Right lung (tissue), 5 donors: ENCODE results near the gene ENOPH1. TPM values are rescaled to one million over a fixed set of nuclear protein-coding genes. Genes with fewer than 3 reads are reported as not detected.
"Not testable (repeated sequence)": the region's sequence is repeated elsewhere in the genome, so short reads cannot be mapped to it uniquely, and the experiment has no call there.

ENCODE experiments used
- DNase-seq, 2 donors: peaks; one replicate each; pipeline ENCODE4 v3.0.0-alpha.2; 2013
- polyA plus RNA-seq, 5 donors: library from polyadenylated mRNA; unstranded; fragments of 120-200 nt; gene quantifications; one replicate each; pipeline versions ENCODE4 v1.2.1 to v1.2.3, GENCODE V29; 2013; ENCODE audit warnings: inconsistent platforms in 1 of 5, low replicate concordance in 1 of 5; ENCODE audit not compliant: insufficient read length in 5 of 5, insufficient read depth in 1 of 5

Gene ENOPH1
- polyA plus RNA-seq, 5 donors: 47.4 to 64.6 (median 59.0) TPM

- DNase-seq: no peak
Observed at GRCh38 chr4:82463221-82463620, 32.8 kb downstream of the ENOPH1 start.

GRCh38 chr4:82467471-82467870, 37.1 kb downstream of the ENOPH1 start:
- no peak for DNase-seq

GRCh38 chr4:82469791-82470345, 39.5 kb downstream of the ENOPH1 start:
- no peak for DNase-seq

- DNase-seq: not testable (repeated sequence)
Observed at GRCh38 chr4:82473080-82473479, 42.7 kb downstream of the ENOPH1 start.

DNA sequence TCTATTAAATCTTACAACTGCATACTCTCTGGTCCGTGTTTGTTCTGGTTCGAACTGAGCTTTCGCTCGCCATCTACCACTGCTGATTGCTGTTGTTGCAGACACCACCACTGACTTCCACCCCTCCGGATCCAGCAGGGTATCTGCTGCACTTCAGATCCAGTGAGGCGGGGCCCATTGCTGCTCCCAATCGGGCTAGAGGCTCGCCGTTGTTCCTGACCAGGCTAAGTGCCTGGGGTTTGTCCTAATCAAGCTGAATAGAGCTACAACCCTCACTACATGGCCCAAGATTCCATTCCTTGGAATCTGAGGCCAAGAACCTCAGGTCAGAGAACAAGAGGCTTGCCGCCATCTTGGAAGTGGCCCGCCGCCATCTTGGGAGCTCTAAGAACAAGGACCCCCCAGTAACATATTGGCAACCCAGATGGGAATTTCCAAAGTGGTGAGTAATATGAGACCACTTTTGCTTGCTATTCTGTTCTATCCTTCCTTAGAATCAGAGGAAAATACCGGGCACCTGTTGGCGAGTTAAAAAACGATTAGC, 43.3 kb downstream of the ENOPH1 start:
- DNase-seq: no peak

- not testable (repeated sequence) for DNase-seq
Observed at GRCh38 chr4:82475931-82476330, 45.5 kb downstream of the ENOPH1 start.

DNA sequence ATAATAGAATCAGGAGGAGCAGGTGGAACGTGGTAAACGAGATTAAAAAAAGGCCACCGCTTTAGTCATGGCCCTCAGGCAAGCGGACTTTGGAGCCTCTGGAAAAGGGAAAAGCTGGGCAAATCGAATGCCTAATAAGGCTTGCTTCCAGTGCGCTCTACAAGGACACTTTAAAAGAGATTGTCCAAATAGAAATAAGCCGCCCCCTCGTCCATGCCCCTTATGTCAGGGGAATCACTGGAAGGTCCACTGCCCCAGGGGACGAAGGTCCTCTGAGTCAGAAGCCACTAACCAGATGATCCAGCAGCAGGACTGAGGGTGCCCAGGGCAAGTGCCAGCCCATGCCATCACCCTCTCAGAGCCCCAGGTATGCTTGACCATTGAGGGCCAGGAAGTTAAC, 47.1 kb downstream of the ENOPH1 start:
- not testable (repeated sequence) for DNase-seq

GRCh38 chr4:82479562-82479961, 49.2 kb downstream of the ENOPH1 start:
- DNase-seq: no peak

DNA sequence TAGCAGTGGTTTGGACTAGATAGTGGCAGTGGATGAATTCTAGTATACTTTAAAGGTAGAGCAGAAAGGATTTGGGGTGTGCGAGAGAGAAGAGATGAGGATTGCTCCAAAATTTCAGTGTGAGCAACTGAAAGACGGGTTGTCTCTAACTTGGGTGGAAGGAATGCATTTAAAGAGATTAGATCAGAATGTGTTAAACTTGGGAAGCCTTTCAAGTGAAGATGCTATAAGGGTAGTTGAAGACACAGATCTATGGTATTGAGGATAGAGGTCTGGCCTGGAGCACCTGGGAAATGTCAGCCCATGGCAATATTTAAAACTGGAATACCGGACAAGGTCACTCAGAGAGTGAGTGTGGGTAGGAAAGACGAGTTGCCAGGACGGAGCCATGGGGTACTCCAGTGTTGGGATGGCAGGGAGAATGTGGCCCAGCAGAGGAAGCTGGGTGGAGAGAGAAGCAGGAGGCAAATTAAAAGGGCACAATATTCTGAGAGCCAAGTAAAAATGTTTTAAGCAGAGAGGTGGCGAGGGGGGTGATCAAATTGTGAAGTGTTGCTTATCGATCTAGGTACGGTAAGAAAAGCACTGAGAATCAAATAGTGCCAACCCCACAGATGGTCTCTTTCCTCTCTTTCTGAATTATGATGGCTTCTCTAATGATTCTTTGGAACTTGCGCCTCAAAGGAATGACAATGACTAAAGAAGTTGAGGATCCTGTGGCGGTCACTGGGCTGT, 50.5 kb downstream of the ENOPH1 start:
- DNase-seq: no peak

DNA sequence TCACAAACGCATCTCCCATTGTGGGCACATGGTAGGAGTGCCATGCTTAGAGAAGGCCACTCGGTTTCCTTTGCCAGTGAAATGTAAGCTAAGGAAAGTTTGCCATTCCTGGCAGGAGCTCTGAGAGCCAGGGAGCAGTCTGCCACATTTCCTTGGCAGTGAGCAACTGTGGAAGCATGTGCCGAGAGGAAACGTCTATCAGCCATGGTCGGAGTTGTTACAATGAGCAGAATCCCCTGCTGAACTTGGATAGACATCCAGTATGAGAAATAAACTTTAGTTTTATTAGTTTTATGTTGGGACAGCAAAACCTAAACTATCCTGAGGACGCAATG, 51.1 kb downstream of the ENOPH1 start:
- no peak for DNase-seq

- no peak for DNase-seq
Observed at GRCh38 chr4:82482387-82482786, 52.0 kb downstream of the ENOPH1 start.

- no peak for DNase-seq
Observed at GRCh38 chr4:82484996-82485783, 54.8 kb downstream of the ENOPH1 start.

DNA sequence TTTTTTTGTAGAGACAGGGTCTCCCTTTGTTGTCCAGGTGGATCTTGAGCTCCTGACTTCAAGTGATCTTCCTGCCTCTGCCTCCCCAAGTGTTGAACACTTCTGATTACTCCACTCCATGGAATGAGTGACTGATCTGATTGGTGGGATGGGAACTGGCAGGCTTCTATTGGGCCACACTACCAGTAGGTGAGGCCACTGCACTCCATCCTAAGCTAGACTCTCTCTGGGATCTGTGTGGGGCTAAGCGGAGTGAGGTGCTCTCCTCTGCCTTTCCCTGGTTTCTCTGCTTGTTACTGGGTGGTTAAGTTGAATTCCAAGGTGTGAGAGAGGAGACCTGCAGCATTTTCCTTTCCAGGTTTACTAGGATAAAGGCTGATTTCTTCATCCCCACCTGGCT, 58.7 kb downstream of the ENOPH1 start:
- DNase-seq: no peak

DNA sequence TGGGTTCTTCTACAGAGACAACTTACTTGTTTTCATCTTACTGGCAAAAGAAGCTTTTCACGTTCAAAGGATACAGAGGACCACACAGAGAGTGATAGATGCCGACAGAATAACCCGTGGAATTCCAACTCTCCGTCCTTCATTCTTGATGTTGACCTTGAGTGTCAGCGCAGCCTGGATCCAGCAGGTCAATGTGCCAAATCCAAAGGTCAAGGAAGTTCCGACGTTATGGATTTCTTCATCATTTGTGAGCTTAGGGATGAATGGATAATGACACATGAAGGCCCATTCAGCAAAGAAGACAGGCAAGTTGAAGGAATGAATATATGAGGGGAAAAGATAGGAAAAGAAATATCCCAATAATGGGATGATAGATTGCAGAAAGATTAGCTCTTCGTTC, 59.6 kb downstream of the ENOPH1 start:
- DNase-seq: no peak

GRCh38 chr4:82491251-82491960, 61.0 kb downstream of the ENOPH1 start:
- no peak for DNase-seq

GRCh38 chr4:82493721-82494425, 63.5 kb downstream of the ENOPH1 start:
- no peak for DNase-seq

DNA sequence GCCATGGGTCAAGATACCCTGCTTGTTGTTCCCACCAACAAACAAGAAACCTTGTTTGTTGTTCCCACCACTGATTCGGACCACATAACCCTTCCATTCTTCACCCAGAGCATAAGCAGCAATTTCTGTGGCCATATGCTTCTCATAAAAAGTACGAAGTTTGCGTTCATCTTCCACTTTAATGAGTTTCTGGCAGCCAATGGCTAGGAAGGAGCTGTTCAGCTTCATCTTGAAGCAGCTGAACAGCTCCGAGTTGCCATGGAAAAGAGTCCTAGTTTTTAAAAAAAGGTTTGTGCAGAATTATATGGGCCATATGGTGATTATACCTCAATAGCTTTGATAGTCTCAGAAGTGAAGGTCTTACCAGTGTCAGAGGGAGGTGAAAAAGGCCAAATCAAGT, 65.3 kb downstream of the ENOPH1 start:
- DNase-seq: no peak

- no peak for DNase-seq
Observed at GRCh38 chr4:82496349-82496748, 66.0 kb downstream of the ENOPH1 start.

DNA sequence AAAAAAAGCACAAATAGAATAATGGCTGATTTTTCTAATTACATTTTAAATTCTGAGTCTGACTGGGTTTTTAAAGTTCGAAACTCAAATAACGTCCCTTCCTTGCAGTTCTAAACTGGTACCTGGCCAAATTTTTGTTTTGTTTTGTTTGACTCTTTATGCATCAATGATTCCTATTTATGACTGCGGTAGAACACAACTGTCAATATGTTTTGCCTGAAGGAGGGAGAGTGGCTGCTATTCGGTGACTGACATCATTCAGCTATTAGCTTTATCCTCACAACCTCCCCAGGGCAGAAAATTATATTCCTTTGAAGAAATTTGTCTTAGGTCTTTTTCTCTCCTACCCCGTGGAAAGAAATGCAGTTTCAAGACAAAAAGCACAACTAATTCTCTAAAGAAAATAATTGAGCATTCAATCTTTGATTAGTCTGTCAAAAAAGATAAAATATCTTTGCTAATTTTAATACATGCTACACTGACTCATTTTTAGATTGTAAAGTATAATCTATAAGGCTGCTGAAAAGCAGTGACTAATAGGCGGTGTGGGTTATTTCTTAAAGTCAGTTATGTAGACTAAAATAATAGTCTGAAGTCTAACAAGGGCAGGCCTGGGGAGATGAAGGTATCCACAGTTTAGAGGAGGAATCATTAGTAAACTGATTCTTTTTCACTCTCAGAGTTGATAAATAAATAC, 69.5 kb downstream of the ENOPH1 start:
- no peak for DNase-seq

- peak; percentile 28 to 31 for DNase-seq
Observed at GRCh38 chr4:82500435-82501153, 70.2 kb downstream of the ENOPH1 start.
